Fibroblast of skin of left biceps (primary cell): ENCODE data around the gene MSMP.

ENCODE experiments used
- DNase-seq, 2 experiments: peaks; one replicate each; pipeline ENCODE4 v3.0.0-alpha.2; 2013; ENCODE audit warnings: low read depth in 2 of 2

The MSMP gene

DNA sequence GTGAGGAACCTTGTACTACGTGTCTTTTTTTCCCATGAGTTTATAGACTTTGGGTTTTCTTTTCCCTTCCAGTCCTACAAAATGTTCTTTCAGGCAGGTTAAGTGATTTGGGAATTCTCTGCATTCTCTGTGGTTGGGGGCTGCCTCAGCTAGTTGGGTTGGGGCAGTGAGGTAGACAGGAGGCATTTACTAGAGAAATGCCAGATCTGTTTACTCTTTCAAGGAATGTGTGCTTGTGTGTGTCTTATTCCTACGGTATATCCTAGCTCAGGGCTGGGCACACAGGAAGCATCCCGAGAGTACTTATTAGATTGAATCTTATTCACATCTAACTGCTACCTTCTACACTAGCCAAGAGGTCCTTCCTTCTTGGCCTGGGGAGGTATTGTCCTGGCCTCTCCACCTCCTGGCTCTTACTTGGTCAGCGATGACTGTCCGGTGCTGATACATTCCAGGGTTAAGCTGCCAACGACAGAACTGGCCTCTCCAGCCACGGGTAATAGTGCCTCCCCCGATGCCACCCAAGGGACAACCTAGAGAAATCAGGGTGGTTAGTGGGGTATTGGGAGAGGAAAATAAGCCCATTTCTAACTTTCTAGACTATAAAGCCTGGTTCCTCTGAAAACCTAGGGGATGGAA is 10.1 kb downstream of the MSMP start:
- no peak for DNase-seq

DNA sequence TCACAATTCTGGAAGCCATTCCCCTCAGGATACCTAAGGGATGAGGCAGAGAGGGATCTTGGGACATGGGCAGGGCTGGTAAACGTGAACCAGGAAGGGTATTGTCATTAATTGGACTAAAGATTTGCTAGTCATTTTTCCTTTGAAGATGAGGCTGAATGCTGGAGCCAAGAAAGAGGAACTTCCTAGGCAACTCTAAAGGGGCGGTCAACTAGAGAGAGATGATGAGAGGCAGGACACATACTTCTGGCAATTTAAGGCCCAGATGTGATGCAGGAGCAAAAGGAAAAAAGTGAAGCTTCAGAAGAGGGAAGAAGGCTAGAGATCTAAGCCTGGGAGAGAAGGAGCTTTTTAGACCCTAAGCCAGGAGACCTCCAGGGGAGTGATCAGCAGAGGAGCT is 10.6 kb downstream of the MSMP start:
- DNase-seq = no peak

GRCh38 chr9:35741740-35742139 is 12.3 kb downstream of the MSMP start:
- no peak for DNase-seq

- DNase-seq = no peak
Measured at GRCh38 chr9:35740243-35740642, 13.8 kb downstream of the MSMP start.

DNA sequence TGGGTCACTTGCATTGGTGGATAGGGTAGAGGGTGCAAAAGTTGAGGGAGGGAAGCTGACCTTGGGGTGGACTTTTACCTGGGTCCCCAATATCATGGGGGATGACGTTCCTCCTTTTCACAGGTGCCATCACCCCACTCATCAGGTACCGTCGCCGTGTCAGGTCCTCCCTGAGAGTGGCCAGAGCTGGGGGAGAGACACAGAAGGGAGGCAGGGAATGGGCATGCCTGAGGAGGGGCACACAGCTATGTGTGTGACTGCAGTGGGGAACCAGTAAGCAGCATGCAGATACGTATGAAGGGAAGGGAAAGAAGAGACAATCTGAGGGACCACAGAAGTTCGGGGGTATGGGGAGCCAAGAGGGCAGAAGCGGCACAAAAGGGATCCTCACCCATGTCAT is 15.2 kb downstream of the MSMP start:
- DNase-seq = no peak

DNA sequence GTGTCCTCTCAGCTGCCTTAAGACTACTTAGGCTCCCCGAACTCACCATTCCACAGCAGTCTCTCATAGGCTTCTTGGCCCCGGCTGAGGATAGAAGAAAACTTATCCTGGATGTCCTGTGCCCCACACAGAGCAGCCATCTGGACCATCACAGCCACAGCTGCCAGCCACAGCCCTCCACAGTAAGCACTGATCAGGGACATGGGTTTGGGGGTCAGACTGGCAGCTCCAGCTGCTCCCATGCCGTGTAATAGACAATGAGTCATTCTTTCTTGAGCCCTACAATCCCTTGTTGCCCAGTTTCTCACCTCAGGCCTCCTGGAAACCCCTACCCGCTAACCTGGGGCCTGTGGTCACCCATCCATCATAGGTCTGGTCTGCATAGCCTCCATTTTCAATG is 15.9 kb downstream of the MSMP start:
- DNase-seq = no peak

DNA sequence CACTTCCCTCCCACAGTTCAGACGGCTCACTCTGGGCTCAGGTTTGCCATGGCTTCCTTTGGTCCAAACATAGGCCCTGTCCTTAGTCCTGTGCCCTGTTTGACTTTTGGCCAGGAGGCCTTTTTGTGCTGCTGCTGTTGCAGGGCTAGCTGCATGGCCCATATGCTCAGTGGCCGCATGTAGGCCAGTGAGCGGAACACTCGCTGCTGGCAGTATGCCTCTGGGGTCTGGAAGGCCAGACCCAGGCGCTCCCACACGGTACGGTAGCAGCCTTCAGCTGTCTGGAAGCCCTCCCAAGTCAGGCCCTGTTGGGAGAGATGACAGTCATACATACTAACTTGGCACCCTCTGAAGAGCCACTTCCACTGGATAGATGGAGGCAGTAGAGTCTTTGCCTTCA is 16.9 kb downstream of the MSMP start:
- DNase-seq = no peak

DNA sequence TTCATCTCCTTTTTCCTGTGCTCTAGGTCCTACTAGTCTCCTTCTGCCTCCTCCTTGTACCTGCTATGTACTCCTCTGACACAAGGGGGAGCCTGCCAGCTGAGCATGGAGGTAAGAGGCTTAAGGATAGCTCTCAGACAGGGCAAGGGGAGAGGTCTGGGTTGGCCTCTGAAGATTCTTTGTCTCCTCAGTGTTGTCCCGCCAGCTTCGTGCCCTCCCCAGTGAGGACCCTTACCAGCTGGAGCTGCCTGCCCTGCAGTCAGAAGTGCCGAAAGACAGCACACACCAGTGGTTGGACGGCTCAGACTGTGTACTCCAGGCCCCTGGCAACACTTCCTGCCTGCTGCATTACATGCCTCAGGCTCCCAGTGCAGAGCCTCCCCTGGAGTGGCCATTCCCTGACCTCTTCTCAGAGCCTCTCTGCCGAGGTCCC is 17.9 kb downstream of the MSMP start:
- DNase-seq = no peak

DNA sequence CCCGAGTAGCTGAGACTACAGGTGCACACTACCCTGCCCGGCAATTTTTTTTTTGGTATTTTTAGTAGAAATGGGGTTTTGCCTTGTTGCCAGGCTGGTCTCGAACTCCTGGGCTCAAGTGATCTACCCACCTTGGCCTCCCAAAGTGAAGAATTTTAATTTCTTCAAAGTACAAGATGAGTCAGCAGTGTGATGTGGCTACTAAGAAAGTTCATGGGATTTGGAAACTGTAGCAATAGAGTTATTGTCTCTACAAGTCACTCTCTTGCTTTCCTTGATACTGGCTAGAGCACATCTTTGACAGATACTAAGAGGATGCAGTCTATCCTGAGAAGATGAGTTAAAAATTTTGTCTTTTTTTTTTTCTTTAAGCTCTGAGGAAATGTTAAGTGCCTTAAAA is 20.0 kb downstream of the MSMP start:
- no peak for DNase-seq

DNA sequence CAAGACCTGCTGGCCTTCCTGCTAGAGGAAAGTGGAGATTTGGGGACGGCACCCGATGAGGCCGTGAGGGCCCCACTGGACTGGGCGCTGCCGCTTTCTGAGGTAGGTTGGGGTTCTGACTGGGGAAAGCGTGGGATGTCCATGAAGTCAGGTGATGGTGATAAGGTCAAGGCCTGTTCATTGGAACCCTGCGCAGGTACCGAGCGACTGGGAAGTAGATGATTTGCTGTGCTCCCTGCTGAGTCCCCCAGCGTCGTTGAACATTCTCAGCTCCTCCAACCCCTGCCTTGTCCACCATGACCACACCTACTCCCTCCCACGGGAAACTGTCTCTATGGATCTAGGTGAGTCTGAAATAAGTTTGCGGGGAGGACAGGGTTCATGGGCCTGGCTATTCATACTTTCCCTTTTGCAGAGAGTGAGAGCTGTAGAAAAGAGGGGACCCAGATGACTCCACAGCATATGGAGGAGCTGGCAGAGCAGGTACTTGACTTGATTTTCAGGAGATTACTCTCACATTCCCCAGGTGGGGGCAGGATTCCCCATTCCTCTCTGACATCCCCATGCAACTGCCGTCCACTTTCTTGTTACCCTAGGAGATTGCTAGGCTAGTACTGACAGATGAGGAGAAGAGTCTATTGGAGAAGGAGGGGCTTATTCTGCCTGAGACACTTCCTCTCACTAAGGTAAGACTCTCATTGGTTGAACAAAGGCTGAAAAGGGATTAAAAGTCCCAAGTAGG is 21.1 kb downstream of the MSMP start:
- no peak for DNase-seq

GRCh38 chr9:35732185-35732799 is 21.8 kb downstream of the MSMP start, which contains the start of the genes CREB3 and TLN1:
Gene CREB3 (plus strand): TSS chr9:35732666. CDS start chr9:35732773, 107 bp downstream.
Gene TLN1 (minus strand): TSS chr9:35732195. CDS start chr9:35725694, 6,501 bp downstream.
- peak; percentile 97 for DNase-seq

- DNase-seq = no peak
Measured at GRCh38 chr9:35731415-35732184, 22.5 kb downstream of the MSMP start.

GRCh38 chr9:35730486-35730854 is 23.6 kb downstream of the MSMP start:
- no peak for DNase-seq

DNA sequence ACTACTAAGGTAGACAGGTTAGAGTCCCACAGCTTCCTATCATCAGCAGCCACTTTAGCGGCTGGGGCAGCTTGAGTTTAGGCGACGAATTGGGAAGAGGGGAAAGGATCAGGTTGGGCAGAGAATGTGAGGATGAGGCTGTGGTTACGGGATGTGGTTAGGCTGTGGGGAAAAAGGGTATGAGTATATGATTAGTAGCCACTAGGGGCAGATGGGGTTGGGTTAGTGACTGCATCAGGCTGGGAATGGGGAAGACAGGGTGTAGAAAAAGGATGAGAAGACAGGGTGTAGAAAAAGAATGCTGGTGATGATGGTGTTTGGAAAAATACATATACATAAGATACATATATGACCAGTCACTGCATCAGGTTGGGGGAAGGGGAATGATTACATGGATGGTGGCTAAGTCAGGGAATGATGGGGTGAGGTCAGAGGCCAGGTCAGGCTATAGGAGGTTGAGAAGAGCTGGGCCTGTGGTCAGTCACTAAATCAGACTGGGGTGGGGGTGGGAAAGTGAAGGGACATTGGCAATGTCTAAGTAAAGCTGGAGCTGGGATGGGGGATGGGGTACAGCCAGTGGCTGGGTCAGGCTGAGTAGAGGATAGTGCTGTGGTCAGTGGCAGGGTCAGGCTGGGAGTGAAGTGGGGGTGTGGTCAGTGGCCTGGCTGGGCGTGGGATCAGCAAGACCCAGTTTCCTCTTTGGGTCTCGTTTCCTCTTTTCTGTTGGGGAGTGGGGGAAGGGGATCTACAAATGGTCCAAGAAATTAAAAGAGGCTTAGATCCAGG is 24.2 kb downstream of the MSMP start:
- DNase-seq = peak; percentile 70 to 71

- DNase-seq = no peak
Measured at GRCh38 chr9:35729101-35729500, 25.0 kb downstream of the MSMP start.

GRCh38 chr9:35728041-35728971 is 25.8 kb downstream of the MSMP start:
- peak; percentile 87 to 89 for DNase-seq

GRCh38 chr9:35727676-35728040 is 26.4 kb downstream of the MSMP start:
- no peak for DNase-seq

DNA sequence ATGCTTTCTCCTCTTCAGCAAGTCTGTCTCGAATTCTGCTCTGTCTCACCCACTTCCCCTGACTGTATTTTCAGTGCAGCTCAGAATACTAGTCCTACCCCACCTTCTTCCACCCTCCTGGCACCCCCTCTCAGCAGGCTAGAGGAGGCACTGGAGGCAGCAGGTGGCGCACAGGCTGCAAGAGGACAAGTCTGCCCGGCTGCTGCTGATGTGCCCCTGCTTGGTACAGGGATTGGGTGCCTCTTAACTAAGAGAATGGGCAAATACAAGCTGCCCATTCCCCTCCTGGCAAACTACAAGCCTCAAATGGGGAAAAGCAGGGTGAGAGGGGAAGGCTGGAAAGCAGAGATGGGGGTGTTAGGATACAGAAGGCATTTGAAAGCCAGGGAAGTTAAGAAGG is 27.1 kb downstream of the MSMP start:
- no peak for DNase-seq

GRCh38 chr9:35725362-35725761 is 28.7 kb downstream of the MSMP start:
- no peak for DNase-seq

- no peak for DNase-seq
Measured at GRCh38 chr9:35723908-35724307, 30.2 kb downstream of the MSMP start.
